HG03060 (cell line): Measurements from ENCODE around the gene BCL6.

Source experiments
- ATAC-seq: cut with Tn5 transposase; IDR thresholded peaks from one replicate; pipeline ENCODE4 v1.9.1; 2021; ENCODE audit warnings: low read depth, moderate number of reproducible peaks; ENCODE audit not compliant: unreplicated experiment

The BCL6 gene

DNA sequence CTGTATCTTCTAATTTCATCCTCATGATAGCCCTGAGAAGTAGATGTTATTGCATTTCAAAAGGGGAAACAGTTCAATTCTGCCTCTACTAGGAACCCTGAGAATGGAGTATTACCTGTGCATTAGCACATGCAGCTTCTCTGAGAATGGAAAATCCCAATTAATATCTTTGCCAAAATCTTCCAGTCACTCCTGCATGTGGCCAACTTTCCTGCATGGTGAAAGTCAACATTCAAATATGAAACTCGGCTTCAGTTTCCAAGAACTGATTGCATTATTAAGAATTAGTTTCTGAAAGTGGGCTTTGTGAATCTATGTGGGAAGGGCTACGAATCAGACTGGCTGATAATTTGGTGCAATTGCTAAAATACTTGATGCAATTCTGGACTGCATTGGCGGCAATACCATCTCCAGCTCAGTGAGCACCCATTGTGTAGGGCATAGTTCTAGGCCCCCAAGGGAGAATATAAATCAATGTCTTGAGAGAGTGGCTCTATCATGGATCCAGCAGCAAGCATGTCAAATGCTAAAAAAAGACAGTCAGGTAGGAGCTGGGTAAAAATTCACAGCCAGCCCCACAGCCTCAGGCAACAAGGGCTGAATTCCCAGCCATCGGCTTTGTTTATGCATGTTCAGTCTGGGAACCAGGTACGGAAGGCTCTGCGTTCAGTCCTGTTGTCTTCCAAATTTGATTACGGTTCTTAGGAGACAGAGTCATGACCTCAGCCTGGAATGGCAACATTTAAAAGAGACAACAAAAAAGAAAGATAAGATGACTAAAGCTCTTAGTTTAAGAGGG lies 18.8 kb upstream of the BCL6 start:
- ATAC-seq = no peak

DNA sequence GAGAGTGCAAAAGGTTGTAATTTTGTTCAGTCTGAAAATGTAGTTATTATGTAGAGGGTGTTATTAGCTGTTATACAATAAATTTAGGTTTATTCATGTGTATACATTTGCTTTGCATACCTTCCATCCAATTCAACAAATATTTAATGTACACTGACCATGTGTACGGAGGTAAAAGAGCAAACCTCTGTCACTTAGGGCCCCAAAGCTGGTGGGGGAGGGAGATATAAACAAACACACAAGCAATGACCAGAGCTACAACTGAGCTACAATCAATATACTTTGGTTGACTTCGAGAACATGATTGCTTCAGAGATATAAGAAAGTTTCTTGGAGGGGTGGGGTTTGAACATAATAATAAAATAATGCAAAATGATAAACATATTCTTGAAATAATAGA lies 17.5 kb upstream of the BCL6 start:
- ATAC-seq = no peak

DNA sequence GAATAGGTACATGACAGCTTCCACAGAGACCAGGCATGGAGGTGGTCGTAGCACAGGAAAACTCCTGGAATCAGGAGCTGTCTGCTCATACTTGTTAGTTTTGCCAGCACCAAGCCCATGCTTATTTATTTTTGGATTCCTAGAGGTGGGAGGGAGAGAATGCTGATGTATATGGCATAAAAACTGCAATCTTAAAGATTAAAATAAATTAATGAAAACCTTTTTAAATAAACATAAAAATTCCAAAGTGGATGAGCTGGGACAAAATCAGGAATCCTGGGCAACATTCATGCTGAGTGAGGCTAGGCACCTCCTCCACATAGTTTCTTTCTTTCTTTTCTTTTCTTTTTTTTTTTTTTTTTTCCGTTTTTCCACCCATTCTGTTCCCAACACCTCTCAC lies 14.3 kb upstream of the BCL6 start:
- ATAC-seq = no peak

DNA sequence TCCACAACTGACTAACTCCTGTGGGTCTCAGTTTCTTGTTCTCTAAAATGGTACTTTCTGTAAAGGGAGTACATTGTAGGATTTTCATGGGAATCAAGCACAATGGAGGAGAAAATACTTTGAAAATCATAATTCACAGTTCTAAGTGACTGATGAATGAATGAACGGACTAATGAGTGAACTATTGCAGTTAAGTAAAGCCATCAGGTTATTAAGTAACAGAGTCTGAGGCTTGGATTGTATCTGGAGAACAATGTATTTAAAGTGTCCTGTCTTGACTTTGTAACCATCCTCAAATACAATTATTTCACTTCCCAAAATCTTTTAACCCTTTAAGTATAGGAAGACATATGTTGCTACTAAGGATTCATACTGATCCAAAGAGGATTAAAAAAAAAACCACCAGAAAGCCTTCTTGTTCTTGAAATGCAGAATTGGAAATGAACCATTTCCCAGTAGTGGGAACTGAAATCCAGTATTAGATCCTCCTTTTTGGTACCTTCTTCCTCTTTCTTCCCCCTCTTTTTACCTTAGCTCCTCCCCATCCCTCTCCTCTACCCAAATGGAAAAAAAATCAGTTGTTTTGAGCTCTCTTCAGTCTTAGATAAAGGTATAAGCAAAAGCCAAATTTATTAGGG lies 13.2 kb upstream of the BCL6 start:
- ATAC-seq = no peak

DNA sequence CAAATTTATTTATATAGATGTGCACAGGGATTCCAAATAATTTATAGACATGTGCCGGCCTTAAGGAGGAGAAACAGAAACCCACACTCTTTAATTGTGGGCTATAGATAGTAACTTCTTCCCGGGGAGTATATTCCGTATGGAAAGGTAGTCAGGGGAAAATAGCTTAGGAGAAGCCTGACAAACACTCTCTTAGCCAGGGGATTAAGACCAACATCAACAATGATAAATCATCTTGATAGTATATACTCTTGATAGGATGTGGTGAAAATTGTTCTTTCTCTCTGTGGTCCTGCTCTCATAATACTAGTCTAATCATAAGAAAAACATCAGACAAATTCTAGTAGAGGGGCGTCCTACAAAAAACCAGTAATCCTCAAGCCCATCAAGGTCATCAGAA lies 8.2 kb upstream of the BCL6 start:
- no peak for ATAC-seq

DNA sequence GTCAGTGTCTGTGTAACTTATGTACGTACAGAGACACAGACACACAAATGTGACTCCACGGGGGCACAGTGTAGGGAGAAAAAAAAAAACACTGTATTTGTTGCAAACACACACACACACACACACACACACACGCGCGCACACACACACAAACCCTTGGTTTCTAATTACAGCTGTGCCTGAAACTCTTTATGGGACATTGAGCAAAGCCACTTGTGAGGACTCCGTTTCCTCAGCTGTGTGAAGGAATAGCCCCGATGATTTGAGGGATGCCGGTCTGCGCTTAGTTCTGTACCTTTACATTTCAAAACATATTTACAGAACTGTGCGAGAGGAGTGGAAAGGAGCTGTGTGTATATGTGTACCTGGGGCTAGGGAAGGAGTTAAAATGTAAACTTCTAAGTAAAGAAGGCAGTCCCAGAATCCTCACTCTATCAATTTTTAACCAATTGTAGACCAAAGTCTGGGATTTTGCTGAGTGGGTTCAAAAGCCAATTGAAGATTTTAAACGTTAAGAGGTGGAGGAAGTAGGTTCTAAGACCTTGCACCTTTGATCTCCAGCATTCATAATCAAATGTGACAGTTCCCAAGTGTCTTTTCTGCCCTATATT lies 5.3 kb upstream of the BCL6 start:
- ATAC-seq = no peak

DNA sequence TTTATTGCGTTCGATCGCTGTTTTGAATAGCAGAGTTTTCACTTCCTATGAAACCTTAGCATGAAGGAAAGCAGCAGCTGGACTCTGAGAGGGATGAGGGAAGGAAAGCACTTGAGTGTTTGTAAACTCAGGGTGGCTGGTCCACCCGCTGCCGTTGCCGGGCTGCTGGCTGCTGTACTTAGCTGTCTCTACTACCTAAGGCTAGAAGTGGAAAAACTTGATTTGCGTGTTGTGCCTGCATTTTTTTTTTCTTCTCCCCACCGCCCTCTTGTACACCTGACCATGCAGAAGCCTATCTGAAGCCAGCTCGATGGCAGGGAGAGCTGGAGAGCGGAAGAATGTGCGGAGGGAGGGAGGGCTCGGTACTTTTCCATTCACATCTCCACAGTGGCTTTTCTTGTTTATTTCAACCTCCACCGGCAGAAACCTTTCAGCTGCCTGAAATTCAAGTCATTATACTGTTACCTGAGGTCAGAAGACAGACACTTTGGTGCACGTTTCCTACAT lies 4.8 kb upstream of the BCL6 start:
- no peak for ATAC-seq

DNA sequence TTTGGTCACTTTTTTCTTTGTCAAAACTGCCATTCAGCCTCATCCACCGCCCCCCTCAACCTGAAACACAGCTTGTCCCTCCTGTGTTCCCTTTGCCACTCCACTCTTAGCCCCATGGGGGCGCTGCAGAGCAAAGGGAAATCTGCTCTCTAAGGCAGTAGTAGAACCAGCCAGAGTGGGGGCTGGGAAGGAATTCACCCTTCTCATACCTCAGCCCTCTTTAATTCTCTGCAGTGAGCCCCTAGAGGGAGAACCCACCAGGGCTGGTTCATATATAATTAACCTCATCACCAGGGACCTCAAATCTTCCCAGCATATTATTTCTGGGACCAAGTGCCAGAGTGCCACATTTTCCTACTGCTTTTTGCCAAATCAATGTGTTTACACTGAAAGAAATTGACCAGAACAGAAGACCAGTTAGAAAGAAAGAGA lies 2.8 kb upstream of the BCL6 start:
- ATAC-seq = no peak

DNA sequence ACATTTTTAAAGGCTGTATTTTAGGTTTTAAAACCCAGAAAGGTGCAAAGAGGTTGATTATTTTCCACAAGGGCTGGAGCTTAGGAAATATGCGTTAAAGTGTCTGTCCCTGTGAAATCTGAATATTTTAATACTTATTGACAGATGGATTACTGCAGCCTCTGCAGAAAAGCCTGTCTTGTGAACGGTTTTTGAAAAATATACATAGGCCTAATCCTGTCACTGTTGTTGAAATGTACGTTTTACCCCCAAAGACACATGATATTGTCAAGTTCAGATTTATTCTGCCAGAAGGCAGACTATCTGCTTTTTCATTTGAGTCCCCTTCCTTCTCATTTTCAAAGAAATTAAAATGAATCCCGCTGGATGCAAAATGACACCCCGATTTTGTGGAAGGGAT lies 2.2 kb upstream of the BCL6 start:
- no peak for ATAC-seq

DNA sequence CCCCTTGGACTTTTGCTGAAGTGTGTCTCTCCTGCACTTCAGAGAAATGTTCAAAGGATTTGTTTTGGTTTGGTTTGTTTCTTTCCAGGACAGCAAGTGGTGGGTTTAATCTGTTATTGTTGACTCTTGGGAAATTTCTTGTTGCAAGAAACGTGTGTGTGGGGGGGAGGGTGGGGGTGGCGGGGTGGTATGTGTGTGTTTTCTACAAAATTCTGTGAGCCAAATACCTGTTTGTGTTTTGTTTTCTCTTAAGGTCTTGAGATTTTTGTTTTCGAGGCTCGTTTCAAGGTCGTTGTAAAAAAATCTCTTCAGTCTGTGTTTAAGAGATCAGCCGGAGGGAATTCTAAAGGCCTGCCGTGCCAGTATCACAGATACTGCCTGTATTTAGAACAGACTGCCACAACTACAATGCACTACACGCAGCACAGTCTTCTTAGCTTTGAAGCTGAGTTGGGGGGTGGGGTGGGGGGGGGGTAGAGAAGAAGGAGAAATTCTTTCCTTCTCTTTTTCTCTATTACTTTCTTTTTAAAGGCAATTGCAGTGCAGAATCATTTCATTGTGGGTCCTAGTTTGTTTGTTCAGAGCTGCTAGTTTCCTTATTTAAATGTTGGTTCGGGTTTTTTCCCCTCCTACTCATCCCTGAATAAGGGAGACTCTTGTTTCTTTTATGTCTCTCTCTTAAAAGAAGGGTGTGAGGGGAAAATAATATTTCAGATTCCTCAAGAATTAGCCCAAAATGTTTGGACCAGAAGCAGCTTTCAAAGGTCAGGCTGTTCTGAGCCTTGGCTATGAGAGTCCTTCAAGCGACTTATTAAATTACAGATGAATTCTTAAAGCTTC lies 1.4 kb upstream of the BCL6 start:
- no peak for ATAC-seq

DNA sequence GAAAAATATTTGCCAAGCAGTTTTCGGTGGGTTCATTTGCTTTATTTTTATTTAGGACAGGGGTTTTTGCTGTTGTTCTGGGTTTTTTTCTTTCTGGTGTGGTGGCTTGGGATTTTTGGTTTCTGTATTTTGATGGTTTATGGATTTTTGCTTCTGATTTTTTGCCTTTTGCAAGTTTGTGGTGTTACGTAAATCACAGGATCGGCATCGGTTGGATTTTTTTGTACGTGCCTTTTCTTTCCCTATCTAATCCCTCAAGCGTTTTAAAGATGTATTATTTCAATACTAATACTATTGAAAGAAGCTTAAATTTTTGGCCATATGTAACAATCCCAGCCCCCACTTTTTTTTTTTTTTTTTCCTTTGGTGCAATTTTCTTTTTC lies 782 bp upstream of the BCL6 start:
- no peak for ATAC-seq

DNA sequence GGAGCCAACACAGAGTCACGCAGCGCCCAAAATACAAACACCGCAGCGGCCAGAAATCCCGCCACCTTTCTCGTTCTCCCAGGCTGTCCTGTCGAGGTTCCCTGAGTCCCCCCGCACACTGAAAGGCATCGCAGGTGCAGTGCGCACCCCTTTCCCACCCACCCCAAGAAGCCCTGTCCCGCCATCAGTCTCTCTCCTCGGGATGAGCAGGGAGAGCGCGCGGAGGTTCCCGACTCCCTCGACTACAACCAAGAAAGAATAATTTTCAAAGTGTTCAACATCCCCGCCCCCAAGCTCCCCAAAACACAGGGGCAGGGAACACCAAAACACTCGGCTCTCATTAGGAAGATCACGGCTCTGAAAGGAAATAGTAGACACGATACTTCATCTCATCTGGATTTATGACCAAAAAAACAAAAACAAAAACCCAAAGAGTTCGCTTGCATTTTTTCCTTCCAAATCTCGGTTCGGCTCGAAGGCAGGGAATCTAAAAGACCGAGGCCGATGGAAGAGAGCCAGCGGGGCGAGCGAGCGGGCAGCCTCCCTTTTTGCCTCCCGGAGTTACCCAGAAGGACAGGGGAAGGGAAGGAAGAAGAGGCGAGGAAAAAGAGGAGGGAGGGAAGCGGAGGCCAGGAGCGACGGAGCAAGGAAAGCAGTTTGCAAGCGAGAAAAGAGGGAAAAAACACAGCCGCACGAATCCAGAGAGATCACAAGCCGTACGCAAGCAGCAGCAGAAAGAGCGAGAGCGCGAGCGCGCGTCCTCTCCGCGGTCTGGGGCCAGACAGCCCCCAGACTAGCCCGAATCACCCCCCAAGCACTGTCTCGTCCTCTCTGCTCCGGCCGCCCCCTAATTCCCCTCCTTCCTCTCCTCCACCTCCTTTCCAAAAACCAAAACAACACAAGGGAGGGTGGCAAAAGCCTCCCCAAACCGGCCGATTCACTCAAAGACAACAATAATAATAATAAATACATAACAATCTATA lies 808 bp downstream of the BCL6 start:
- no peak for ATAC-seq

DNA sequence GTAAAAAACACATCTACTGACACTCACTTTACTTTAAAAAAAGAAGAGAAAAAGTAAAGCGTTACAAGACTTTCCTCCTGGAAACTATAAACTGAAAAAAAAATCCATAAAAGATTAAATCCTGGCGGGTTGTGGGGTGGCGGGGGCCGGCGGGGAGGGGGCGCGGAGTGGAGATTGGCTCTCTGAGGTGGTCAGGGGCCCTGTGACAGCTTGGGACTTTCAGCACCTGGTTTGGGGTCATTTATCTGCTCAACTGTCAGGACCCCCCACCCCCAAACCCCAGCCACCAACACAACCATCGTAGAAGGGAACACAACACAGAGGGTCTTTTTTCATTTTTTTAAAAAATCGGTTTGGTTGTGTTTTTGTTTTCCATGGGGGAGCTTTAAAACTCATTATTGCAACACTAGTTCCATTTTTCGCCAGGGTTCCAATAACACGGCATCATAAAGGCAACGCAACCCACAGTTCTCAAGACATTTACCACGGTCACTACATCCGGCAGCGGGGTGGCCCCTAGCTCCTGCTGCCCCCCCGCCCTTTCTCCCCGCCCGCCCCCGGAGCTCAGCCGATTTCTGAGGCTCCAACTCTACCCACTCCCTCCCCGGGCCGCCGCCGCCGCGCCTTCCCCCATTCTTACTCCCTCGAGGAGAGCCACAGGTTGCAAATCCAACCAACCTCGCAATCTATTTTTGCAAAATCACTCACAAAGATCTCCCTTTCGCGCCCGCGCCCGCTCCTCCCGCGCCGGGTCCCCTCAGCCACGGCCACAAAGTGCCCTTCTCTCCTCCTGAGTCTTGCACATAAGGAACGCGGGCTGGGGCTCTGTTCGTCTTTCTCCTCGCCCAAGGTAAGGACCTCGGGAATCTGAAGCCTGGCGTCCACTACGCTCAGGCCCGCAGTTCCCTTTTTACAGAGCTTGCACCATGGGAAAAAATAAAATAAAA lies 1.8 kb downstream of the BCL6 start:
- no peak for ATAC-seq

DNA sequence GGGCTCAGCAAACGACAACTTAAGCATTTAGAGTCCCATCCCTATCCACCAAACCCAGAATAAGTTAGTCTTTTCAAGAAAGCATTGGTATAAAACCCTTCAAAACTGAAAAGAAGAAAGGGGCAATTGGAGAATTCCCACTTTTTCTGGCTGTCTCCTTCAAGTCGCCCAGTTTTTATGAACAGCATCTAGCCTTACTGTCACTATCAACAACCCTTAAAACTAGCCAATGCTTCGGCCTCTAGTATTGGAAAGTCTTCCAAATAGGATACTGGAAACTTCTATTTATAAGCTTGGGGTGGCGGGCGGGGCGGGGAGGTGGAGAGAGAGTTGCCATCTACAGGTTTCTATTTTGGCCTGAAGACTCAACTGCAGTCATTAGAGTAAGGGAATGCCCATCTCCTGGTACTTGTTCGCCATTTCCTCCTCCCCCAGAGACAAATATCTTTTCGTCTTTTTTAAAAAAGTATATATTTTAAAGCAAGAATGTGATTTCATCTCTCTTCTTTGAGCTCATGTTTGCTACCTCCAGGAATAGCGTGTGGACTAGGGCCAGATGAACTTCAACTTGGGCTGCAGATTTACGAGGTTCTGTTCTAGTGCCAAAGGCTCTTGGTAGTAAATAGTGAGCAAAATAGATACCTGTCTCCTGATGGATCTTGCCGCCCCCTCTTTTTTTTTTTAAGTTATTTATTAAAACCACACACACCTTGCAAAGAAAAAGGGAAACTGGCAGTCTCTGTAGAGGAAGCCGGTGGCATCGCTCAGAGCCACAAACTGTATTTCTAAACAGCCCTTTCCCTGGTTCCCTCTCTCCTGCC lies 2.7 kb downstream of the BCL6 start:
- no peak for ATAC-seq

DNA sequence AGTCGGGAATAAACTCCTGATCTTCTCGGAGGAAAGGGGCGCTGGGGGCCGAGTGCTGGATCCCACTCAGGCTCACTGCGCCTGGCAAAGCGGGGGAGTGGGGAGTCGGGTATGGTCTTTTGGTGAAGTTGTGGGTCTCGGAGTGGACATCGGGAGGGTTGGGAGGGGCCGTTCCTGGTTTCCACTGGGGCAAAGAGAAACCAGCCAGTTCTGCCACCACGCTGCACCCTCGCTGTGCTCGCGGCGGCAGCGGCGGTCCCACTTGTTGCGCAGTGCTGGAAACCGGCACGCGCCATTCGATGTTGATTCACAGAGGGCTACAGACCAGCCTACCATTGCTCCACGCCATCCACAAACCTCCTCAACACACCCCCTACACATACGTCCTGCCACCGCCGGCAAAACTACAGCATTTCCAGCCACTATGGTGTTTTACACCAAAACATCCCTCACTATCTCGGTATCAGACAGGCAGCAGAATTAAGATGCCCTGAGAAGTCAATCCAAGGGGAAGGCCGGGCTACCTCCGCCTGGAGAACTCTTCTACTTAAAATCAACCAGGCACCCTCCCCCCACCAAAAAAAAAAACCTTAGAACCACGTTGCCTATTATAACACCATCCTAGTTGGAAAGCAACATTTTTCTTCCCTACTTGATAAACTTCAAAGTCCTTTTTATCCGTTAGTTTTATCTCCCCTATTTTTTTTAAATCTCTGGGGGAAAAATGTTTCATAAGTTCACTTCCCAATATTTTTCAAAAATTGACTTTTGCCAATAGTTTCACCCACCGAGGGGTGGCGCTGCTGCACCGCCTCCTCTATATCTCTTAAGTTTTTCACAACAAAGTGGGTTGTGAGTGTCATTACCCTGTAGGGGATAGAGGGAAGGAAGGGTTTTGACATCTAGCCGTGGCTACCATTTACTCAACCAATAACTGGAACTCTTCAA lies 3.6 kb downstream of the BCL6 start:
- no peak for ATAC-seq
